WERI-Rb-1 (cell line): ENCODE results near the gene PTPRN2.

ENCODE experiments used
- DNase-seq: peaks from one replicate; pipeline ENCODE4 v3.0.0-alpha.2; 2020
- H3K27ac ChIP-seq: fragments of 250-450 bp; sonication (Bioruptor Pico); 2 replicates; pipeline ENCODE4 v1.5.1; 2020; ENCODE audit warnings: mild to moderate bottlenecking, moderate library complexity
- H3K27me3 ChIP-seq: fragments of 250-450 bp; sonication (Bioruptor Pico); 2 replicates; pipeline ENCODE4 v1.5.1; 2021; ENCODE audit warnings: mild to moderate bottlenecking, low read depth, moderate library complexity; ENCODE audit not compliant: insufficient read depth, severe bottlenecking
- H3K36me3 ChIP-seq: fragments of 250-450 bp; sonication (Bioruptor Pico); 2 replicates; pipeline ENCODE4 v1.5.1; 2020; ENCODE audit warnings: mild to moderate bottlenecking, moderate library complexity
- H3K4me3 ChIP-seq: 2 replicates; pipeline ENCODE4 v1.5.1; 2011; ENCODE audit warnings: low read depth, mild to moderate bottlenecking, control low read depth, low read length
- H3K9me3 ChIP-seq: fragments of 250-450 bp; sonication (Bioruptor Pico); 2 replicates; pipeline ENCODE4 v1.5.1; 2021; ENCODE audit warnings: mild to moderate bottlenecking, moderate library complexity; ENCODE audit not compliant: severe bottlenecking
- CTCF ChIP-seq: IDR thresholded peaks from 2 replicates; pipeline ENCODE4 v1.5.1; 2011; ENCODE audit warnings: low read depth, mild to moderate bottlenecking, control low read depth, inconsistent platforms, low read length

Gene PTPRN2

GRCh38 chr7:158284617-158285382, 302.8 kb downstream of the PTPRN2 start:
- TF ChIP-seq CTCF = no peak
- Histone ChIP-seq H3K4me3 (no peak overlapping the region), H3K9me3 (peaks cover 7% of the 10 kb centered on the region), H3K27ac (no peak overlapping the region), H3K27me3 (no peaks in the 10 kb centered on the region), H3K36me3 (no peaks in the 10 kb centered on the region)
- no peak for DNase-seq

GRCh38 chr7:158284121-158284520, 303.5 kb downstream of the PTPRN2 start:
- H3K4me3 ChIP-seq = no peak overlapping the region
- DNase-seq = no peak
- no peaks in the 10 kb centered on the region for H3K36me3 ChIP-seq
- H3K27ac ChIP-seq = no peak overlapping the region
- H3K27me3 ChIP-seq = no peaks in the 10 kb centered on the region
- peaks cover 3% of the 10 kb centered on the region for H3K9me3 ChIP-seq
- TF ChIP-seq CTCF = no peak

- no peaks in the 10 kb centered on the region for H3K27me3 ChIP-seq
- H3K36me3 ChIP-seq = no peaks in the 10 kb centered on the region
- no peak overlapping the region for H3K27ac ChIP-seq
- H3K9me3 ChIP-seq = peaks cover 3% of the 10 kb centered on the region
- H3K4me3 ChIP-seq = no peak overlapping the region
- TF ChIP-seq CTCF = no peak
- no peak for DNase-seq
Observed at GRCh38 chr7:158283016-158283974, 304.3 kb downstream of the PTPRN2 start.

GRCh38 chr7:158282461-158283001, 305.1 kb downstream of the PTPRN2 start:
- H3K4me3 ChIP-seq = no peak overlapping the region
- no peaks in the 10 kb centered on the region for H3K36me3 ChIP-seq
- no peaks in the 10 kb centered on the region for H3K27me3 ChIP-seq
- TF ChIP-seq CTCF = no peak
- DNase-seq = no peak
- H3K27ac ChIP-seq = no peak overlapping the region
- peaks cover 3% of the 10 kb centered on the region for H3K9me3 ChIP-seq

GRCh38 chr7:158281441-158281840, 306.2 kb downstream of the PTPRN2 start:
- Histone ChIP-seq H3K27me3 (no peaks in the 10 kb centered on the region), H3K9me3 (peaks cover under 1% of the 10 kb centered on the region), H3K27ac (no peak overlapping the region), H3K36me3 (no peaks in the 10 kb centered on the region), H3K4me3 (no peak overlapping the region)
- TF ChIP-seq CTCF = no peak
- no peak for DNase-seq
